Measurements from ENCODE around the gene NLGN2. TPM values are rescaled to one million over a fixed set of nuclear protein-coding genes. Genes with fewer than 3 reads are reported as not detected.
A peak's percentile ranks its signal among the peaks of the same experiment; 100 is the strongest.

NLGN2 gene
- total RNA-seq, 1 experiment from 2014 or later: 76.7 TPM

DNA sequence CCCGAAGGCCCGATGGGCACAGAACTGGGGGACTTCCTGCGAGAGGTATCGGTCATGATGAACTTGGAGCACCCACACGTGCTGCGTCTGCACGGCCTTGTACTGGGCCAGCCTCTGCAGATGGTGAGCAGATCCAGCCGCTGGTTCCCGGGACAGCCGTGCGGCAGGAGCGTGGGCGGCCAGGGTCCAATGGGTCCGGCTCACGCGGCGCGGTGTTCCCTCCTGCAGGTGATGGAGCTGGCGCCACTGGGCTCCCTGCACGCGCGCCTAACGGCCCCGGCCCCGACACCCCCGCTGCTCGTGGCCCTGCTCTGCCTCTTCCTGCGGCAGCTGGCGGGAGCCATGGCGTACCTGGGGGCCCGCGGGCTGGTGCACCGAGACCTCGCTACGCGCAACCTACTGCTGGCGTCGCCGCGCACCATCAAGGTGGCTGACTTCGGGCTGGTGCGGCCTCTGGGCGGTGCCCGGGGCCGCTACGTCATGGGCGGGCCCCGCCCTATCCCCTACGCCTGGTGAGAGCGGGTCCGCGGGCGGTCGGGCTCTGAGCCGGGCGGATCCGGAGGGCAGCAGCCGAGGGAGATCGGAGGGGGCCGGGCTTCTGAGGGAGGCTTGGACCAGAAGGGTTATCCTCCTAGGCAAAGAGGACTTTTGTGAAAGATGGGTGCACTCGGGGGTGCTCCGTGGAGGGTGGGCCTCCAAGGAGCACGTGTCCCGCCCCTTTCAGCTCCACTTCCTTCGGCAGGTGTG lies 23.7 kb upstream of the NLGN2 start (continued):
- TF ChIP-seq, protein P1, sequence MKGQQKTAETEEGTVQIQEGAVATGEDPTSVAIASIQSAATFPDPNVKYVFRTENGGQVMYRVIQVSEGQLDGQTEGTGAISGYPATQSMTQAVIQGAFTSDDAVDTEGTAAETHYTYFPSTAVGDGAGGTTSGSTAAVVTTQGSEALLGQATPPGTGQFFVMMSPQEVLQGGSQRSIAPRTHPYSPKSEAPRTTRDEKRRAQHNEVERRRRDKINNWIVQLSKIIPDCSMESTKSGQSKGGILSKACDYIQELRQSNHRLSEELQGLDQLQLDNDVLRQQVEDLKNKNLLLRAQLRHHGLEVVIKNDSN (CRISPR knock-in tag; IDR thresholded peaks at IDR 0.05): peak; percentile 54; the same call in 1 of the 2 replicates
- TF ChIP-seq FOXK1 (CRISPR knock-in tag; IDR thresholded peaks at IDR 0.05) (peak; percentile 38; the same call in 1 of the 2 replicates), NR3C1 (CRISPR knock-in tag; conservative IDR thresholded peaks at IDR 0.05; ENCODE audit: low read depth) (peak; percentile 81; the same call in 1 of the 2 replicates), PRRX2 (CRISPR knock-in tag; IDR thresholded peaks at IDR 0.05) (no peak), ZNF317 (CRISPR knock-in tag; IDR thresholded peaks at IDR 0.05; ENCODE audit: borderline replicate concordance, low read depth) (0 out of 2 replicates have a peak, but pooled peaks have one; percentile 27), TP53 (CRISPR knock-in tag; IDR thresholded peaks at IDR 0.05) (0 out of 2 replicates have a peak, but pooled peaks have one; percentile 36), CREM (CRISPR knock-in tag; IDR thresholded peaks at IDR 0.05) (peak; percentile 87), ZBTB21 (CRISPR knock-in tag; IDR thresholded peaks at IDR 0.05; ENCODE audit: borderline replicate concordance) (peak; percentile 59)
- TF ChIP-seq, protein P2, sequence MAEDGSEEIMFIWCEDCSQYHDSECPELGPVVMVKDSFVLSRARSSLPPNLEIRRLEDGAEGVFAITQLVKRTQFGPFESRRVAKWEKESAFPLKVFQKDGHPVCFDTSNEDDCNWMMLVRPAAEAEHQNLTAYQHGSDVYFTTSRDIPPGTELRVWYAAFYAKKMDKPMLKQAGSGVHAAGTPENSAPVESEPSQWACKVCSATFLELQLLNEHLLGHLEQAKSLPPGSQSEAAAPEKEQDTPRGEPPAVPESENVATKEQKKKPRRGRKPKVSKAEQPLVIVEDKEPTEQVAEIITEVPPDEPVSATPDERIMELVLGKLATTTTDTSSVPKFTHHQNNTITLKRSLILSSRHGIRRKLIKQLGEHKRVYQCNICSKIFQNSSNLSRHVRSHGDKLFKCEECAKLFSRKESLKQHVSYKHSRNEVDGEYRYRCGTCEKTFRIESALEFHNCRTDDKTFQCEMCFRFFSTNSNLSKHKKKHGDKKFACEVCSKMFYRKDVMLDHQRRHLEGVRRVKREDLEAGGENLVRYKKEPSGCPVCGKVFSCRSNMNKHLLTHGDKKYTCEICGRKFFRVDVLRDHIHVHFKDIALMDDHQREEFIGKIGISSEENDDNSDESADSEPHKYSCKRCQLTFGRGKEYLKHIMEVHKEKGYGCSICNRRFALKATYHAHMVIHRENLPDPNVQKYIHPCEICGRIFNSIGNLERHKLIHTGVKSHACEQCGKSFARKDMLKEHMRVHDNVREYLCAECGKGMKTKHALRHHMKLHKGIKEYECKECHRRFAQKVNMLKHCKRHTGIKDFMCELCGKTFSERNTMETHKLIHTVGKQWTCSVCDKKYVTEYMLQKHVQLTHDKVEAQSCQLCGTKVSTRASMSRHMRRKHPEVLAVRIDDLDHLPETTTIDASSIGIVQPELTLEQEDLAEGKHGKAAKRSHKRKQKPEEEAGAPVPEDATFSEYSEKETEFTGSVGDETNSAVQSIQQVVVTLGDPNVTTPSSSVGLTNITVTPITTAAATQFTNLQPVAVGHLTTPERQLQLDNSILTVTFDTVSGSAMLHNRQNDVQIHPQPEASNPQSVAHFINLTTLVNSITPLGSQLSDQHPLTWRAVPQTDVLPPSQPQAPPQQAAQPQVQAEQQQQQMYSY (CRISPR knock-in tag; IDR thresholded peaks at IDR 0.05): peak; percentile 51; the same call in 1 of the 2 replicates
- TF ChIP-seq, protein P3, sequence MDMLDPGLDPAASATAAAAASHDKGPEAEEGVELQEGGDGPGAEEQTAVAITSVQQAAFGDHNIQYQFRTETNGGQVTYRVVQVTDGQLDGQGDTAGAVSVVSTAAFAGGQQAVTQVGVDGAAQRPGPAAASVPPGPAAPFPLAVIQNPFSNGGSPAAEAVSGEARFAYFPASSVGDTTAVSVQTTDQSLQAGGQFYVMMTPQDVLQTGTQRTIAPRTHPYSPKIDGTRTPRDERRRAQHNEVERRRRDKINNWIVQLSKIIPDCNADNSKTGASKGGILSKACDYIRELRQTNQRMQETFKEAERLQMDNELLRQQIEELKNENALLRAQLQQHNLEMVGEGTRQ (CRISPR knock-in tag; IDR thresholded peaks at IDR 0.05): peak; percentile 58; the same call in 1 of the 2 replicates
- TF ChIP-seq, protein P4, sequence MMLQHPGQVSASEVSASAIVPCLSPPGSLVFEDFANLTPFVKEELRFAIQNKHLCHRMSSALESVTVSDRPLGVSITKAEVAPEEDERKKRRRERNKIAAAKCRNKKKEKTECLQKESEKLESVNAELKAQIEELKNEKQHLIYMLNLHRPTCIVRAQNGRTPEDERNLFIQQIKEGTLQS (CRISPR knock-in tag; conservative IDR thresholded peaks at IDR 0.05): no peak

DNA sequence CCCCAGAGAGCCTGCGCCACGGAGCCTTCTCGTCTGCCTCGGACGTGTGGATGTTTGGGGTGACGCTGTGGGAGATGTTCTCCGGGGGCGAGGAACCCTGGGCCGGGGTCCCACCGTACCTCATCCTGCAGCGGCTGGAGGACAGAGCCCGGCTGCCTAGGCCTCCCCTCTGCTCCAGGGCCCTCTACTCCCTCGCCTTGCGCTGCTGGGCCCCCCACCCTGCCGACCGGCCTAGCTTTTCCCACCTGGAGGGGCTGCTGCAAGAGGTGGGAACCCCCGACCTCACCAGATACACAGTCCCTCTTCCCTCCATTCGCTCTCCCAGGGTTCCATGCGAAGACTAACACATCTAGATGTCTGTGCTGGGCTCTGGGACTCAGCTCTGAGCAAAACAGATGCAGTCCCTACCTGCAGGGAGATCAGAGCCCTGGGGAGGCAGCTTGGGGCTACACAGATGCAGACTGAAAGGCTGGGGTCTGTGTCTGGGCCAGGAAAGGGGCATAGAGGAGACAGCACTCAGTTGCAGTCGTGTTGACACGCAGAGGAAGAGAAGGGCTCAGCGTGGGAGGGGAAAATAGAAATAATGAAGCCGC lies 23.1 kb upstream of the NLGN2 start:
- ChIA-PET CTCF (interaction anchor here (1.0 to 2.4 kb wide), 8 partner anchors 9 to 176 kb away, joined by 3 to 10 read pairs (median 4); partner anchors contain the start of genes ACAP1, PLSCR3, TMEM102 and TMEM256), POLR2A (interaction anchor here (0.7 to 1.9 kb wide), 3 partner anchors 9 to 19 kb away, joined by 3 to 7 read pairs (median 4); partner anchors contain the start of genes PLSCR3 and TMEM256)
- TF ChIP-seq CREM (CRISPR knock-in tag; IDR thresholded peaks at IDR 0.05): 0 out of 2 replicates have a peak, but pooled peaks have one; percentile 3
- TF ChIP-seq, protein P5, sequence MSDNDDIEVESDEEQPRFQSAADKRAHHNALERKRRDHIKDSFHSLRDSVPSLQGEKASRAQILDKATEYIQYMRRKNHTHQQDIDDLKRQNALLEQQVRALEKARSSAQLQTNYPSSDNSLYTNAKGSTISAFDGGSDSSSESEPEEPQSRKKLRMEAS (CRISPR knock-in tag; IDR thresholded peaks at IDR 0.05): no peak
- no peak for TF ChIP-seq ZNF317 (CRISPR knock-in tag; IDR thresholded peaks at IDR 0.05; ENCODE audit: borderline replicate concordance, low read depth)
- TF ChIP-seq CBFB (CRISPR knock-in tag; IDR thresholded peaks at IDR 0.05; ENCODE audit: low read depth): no peak
- TF ChIP-seq NR2C2 (CRISPR knock-in tag; IDR thresholded peaks at IDR 0.05): no peak
- TF ChIP-seq, protein P3 (CRISPR knock-in tag; IDR thresholded peaks at IDR 0.05): peak; percentile 2; the same call in 1 of the 2 replicates
- H3K9me3 Mint-ChIP-seq: peaks cover 1% of the 10 kb centered on the region; the same call in 1 of the 2 replicates
- H3K27ac Mint-ChIP-seq: peak overlapping the region; percentile 84; the same call in 1 of the 2 replicates
- H3K4me3 Mint-ChIP-seq: peak overlapping the region; percentile 58
- DNase-seq (ENCODE audit: low spot score): no peak
- no peak for ATAC-seq
- peaks cover 26% of the 10 kb centered on the region for H3K4me1 Mint-ChIP-seq
- H3K36me3 Mint-ChIP-seq: peaks cover 7% of the 10 kb centered on the region
- peaks cover 38% of the 10 kb centered on the region for H3K27me3 Mint-ChIP-seq (ENCODE audit: low read depth)

Measured in WTC11 (cell line).